Measurements from ENCODE around the gene FBXO47. TPM values are rescaled to one million over a fixed set of nuclear protein-coding genes. Genes with fewer than 3 reads are reported as not detected.
"Not testable (repeated sequence)": the region's sequence is repeated elsewhere in the genome, so short reads cannot be mapped to it uniquely, and the experiment has no call there.

FBXO47 gene
- total and polyA plus RNA-seq, 7 donors, result not detected

DNA sequence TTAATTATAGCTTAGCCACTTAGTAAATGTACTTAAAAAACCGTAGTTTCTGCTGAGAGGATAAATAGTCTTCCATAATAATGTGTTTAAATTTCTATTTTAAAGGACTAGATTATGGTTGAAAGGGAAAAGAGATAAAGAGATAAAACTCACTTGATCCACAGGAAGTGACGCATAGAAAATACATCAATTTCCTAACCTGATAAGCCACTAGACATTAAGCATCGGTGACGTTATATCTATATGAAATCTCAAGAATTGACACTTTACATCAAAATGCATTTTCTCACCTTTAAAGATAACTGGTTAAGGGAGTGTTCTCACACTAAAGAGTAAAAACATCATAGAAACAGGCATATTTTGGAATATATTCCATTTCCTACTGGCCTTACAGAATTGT is 5.8 kb downstream of the FBXO47 start:
- Histone ChIP-seq H3K4me3 (no peak overlapping the region), H3K36me3 (no peaks in the 10 kb centered on the region), H3K9me3 (no peaks in the 10 kb centered on the region), H3K27me3 (no peaks in the 10 kb centered on the region), H3K4me1 (peaks cover 0 to 11% (median 0%) of the 10 kb centered on the region in 4 donors), H3K27ac (no peak overlapping the region)
- intact Hi-C loops (cut with DNase I), result no loop called here
- TF ChIP-seq EP300 (IDR thresholded peaks at IDR 0.05) (no peak), POLR2A (IDR thresholded peaks at IDR 0.05) (no peak), POLR2AphosphoS5 (IDR thresholded peaks at IDR 0.05) (no peak)
- TF ChIP-seq, protein P1, sequence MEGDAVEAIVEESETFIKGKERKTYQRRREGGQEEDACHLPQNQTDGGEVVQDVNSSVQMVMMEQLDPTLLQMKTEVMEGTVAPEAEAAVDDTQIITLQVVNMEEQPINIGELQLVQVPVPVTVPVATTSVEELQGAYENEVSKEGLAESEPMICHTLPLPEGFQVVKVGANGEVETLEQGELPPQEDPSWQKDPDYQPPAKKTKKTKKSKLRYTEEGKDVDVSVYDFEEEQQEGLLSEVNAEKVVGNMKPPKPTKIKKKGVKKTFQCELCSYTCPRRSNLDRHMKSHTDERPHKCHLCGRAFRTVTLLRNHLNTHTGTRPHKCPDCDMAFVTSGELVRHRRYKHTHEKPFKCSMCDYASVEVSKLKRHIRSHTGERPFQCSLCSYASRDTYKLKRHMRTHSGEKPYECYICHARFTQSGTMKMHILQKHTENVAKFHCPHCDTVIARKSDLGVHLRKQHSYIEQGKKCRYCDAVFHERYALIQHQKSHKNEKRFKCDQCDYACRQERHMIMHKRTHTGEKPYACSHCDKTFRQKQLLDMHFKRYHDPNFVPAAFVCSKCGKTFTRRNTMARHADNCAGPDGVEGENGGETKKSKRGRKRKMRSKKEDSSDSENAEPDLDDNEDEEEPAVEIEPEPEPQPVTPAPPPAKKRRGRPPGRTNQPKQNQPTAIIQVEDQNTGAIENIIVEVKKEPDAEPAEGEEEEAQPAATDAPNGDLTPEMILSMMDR (IDR thresholded peaks at IDR 0.05), result no peak
- DNase-seq, result no peak
- WGBS, 2 donors, result 72 to 76% methylated on average over 4 of the region's 4 CpGs

DNA sequence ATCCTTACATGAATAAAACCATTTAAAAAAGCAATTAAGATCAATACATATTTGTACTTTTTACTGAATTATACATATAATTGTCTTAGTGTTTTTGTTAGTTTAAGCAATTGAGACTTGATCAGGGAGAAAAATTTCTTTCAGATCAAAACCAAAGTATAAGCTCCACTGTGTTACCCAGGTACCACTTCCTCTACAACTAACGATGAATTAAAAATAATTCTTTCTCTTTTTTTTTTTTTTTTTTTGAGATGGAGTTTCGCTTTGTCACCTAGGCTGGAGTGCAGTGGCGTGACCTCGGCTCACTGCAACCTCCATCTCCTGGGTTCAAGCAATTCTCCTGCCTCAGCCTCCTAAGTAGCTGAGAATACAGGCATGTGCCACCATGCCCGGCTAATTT is 6.8 kb downstream of the FBXO47 start:
- H3K27me3 ChIP-seq, result no peaks in the 10 kb centered on the region
- intact Hi-C loops (cut with DNase I), result no loop called here

DNA sequence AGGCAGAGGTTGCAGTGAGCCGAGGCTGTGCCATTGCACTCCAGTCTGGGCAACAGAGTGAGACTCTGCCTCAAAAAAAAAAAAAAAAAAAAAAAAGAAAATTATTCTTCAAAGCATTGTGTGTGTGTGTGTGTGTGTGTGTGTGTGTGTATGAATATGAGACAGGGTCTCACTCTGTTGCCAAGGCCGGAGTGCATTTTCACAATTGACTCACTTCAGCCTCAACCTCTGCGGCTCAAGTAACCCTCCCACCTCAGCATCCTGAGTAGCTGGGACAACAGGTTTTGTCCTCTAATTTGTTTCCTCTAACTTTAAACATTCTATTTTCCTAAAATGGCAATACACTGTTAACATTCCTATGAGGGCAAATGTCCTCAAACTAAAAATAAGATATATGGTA is 7.7 kb downstream of the FBXO47 start:
- no peaks in the 10 kb centered on the region for H3K36me3 ChIP-seq
- TF ChIP-seq, protein P1 (IDR thresholded peaks at IDR 0.05), result no peak
- no peak for TF ChIP-seq POLR2AphosphoS5 (IDR thresholded peaks at IDR 0.05)
- no peak for TF ChIP-seq EP300 (IDR thresholded peaks at IDR 0.05)
- no peak for TF ChIP-seq POLR2A (IDR thresholded peaks at IDR 0.05)
- peaks cover 0 to 11% (median 0%) of the 10 kb centered on the region in 4 donors for H3K4me1 ChIP-seq
- WGBS, 2 donors, result 84 to 89% methylated on average over 3 of the region's 3 CpGs
- H3K27ac ChIP-seq, result peak overlapping the region in 1 of 4 donors; percentile 70
- H3K4me3 ChIP-seq, result no peak overlapping the region
- H3K9me3 ChIP-seq, result no peaks in the 10 kb centered on the region
- no peaks in the 10 kb centered on the region for H3K27me3 ChIP-seq
- intact Hi-C loops (cut with DNase I), result no loop called here
- DNase-seq, result no peak

More for the DNA sequence above, 6.8 kb downstream of the FBXO47 start:
- Histone ChIP-seq H3K4me3 (no peak overlapping the region), H3K9me3 (no peaks in the 10 kb centered on the region), H3K27ac (no peak overlapping the region), H3K36me3 (no peaks in the 10 kb centered on the region), H3K4me1 (peaks cover 0 to 11% (median 0%) of the 10 kb centered on the region in 4 donors)
- DNase-seq, result no peak
- WGBS, 2 donors, result 60 to 91% methylated on average over 5 of the region's 5 CpGs
- TF ChIP-seq, protein P1 (IDR thresholded peaks at IDR 0.05), result no peak
- TF ChIP-seq POLR2AphosphoS5 (IDR thresholded peaks at IDR 0.05) (no peak), POLR2A (IDR thresholded peaks at IDR 0.05) (no peak), EP300 (IDR thresholded peaks at IDR 0.05) (no peak)

DNA sequence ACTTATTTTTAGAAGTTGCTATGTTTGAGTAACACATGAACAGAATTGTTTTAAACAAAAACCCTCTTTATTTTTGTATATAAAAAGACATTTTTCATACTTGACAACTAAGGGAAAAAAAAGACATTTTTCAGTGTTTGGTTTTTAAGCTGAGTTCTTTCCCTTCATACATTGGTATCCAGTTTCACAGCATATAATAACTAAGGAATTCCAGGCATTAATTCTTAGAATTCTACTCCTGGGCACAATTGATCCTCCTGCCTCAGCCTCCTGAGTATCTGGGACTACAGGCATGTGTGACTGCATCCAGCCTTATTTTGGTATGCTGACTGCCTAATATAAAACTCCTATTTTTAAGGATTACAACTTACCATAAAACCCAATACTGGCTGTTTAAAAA is 8.4 kb downstream of the FBXO47 start:
- Histone ChIP-seq H3K27me3 (no peaks in the 10 kb centered on the region), H3K4me1 (peaks cover 0 to 11% (median 0%) of the 10 kb centered on the region in 4 donors), H3K36me3 (no peaks in the 10 kb centered on the region), H3K4me3 (no peak overlapping the region), H3K9me3 (no peaks in the 10 kb centered on the region), H3K27ac (peak overlapping the region in 1 of 4 donors; percentile 70)
- DNase-seq, result no peak
- TF ChIP-seq, protein P1 (IDR thresholded peaks at IDR 0.05), result no peak
- no peak for TF ChIP-seq POLR2A (IDR thresholded peaks at IDR 0.05)
- intact Hi-C loops (cut with DNase I), result no loop called here

DNA sequence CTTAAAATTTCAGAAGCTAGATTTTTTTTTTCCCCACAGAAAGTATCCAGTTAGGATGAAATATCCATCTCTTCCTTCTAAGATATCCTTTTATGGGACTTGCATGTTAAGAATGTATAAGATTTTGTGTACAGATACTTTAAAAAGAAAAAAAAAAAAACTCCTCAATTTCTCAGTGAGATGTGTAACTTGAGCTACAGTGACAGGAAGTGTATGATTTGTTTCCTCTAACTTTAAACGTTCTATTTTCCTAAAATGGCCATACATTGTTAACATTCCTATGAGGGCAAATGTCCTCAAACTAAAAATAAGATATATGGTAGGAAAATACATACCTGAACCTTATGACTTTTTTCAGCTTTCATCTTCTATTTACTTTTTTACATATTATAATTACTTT is 8.9 kb downstream of the FBXO47 start:
- TF ChIP-seq, protein P1 (IDR thresholded peaks at IDR 0.05), result no peak
- no peak for TF ChIP-seq POLR2AphosphoS5 (IDR thresholded peaks at IDR 0.05)
- no peak for TF ChIP-seq POLR2A (IDR thresholded peaks at IDR 0.05)
- TF ChIP-seq EP300 (IDR thresholded peaks at IDR 0.05), result no peak
- DNase-seq, result no peak
- Histone ChIP-seq H3K9me3 (no peaks in the 10 kb centered on the region), H3K27ac (peak overlapping the region in 1 of 4 donors; percentile 70), H3K4me3 (no peak overlapping the region), H3K27me3 (no peaks in the 10 kb centered on the region), H3K4me1 (peaks cover 0 to 11% (median 0%) of the 10 kb centered on the region in 4 donors), H3K36me3 (no peaks in the 10 kb centered on the region)
- 2 to 3% methylated on average over 1 of the region's 1 CpG for WGBS, 2 donors
- intact Hi-C loops (cut with DNase I), result no loop called here

DNA sequence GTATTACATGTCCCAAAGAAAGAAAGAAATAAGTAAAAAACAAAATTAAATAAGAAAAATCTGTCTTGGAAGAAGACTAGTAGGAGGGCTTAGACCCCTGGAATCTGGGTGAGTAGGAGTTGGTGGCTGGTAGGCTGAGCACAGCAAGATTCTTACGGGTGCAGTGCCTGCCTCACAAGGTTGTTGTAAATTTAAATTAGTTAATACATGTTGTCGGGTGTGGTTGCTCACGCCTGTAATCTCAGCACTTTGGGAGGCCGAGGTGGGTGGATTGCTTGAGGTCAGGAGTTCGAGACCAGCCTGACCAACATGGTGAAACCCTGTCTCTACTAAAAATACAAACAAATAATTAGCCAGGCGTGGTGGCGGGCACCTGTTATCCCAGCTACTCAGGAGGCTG is 13.4 kb downstream of the FBXO47 start:
- H3K9me3 ChIP-seq; H3K4me3 ChIP-seq; H3K27me3 ChIP-seq; DNase-seq; H3K4me1 ChIP-seq; intact Hi-C loops (cut with DNase I); H3K36me3 ChIP-seq; H3K27ac ChIP-seq: not testable (repeated sequence)
- 61 to 84% methylated on average over 7 of the region's 7 CpGs for WGBS, 2 donors

All from sigmoid colon (tissue), 7 donors.